Fibroblast of lung (primary cell): ENCODE measurements around the gene MAP3K8. TPM values are rescaled to one million over a fixed set of nuclear protein-coding genes. Genes with fewer than 3 reads are reported as not detected.

ENCODE experiments used
- DNase-seq, 2 donors: peaks; one replicate each; pipeline versions ENCODE4 v3.0.0 to v3.0.0-alpha.2; 2010; ENCODE audit warnings: low read depth in 2 of 2
- H2AFZ ChIP-seq: 2 replicates; pipeline ENCODE4 v1.5.1; 2012; ENCODE audit warnings: low read length, control low read depth, inconsistent platforms
- H3K27ac ChIP-seq: 2 replicates; pipeline ENCODE4 v1.5.1; 2011; ENCODE audit warnings: low read length, control low read depth; ENCODE audit not compliant: insufficient read depth
- H3K27me3 ChIP-seq: 2 replicates; pipeline ENCODE4 v1.5.1; 2011; ENCODE audit warnings: mild to moderate bottlenecking, low read length; ENCODE audit not compliant: control insufficient read depth, insufficient read depth
- H3K36me3 ChIP-seq: 2 replicates; pipeline ENCODE4 v1.5.1; 2011; ENCODE audit warnings: low read length; ENCODE audit not compliant: control insufficient read depth, insufficient read depth
- H3K4me1 ChIP-seq: 2 replicates; pipeline ENCODE4 v1.5.1; 2011; ENCODE audit warnings: low read length; ENCODE audit not compliant: control insufficient read depth, insufficient read depth; ENCODE audit errors: extremely low read depth
- H3K4me2 ChIP-seq: 2 replicates; pipeline ENCODE4 v1.5.1; 2011; ENCODE audit warnings: low read length, control low read depth; ENCODE audit not compliant: insufficient read depth; ENCODE audit errors: extremely low read depth
- H3K4me3 ChIP-seq, 4 experiments: fragments of 200-600 bp in 1 of 4; sonication (generic) in 1 of 4; replicated peaks in 1 of 4; 2 replicates each; pipeline ENCODE4 v1.5.1; 2011 to 2016; ENCODE audit warnings: low read length in 4 of 4, low read depth in 3 of 4, mild to moderate bottlenecking in 3 of 4, control low read depth in 2 of 4, inconsistent platforms in 1 of 4, mixed read lengths in 1 of 4; ENCODE audit not compliant: insufficient read depth in 1 of 4; ENCODE audit errors: control extremely low read depth in 1 of 4
- H3K79me2 ChIP-seq: 2 replicates; pipeline ENCODE4 v1.5.1; 2012; ENCODE audit warnings: mild to moderate bottlenecking, low read length, inconsistent platforms; ENCODE audit not compliant: control insufficient read depth, insufficient read depth
- H3K9ac ChIP-seq: 2 replicates; pipeline ENCODE4 v1.5.1; 2011; ENCODE audit warnings: mild to moderate bottlenecking, low read length, control low read depth; ENCODE audit not compliant: insufficient read depth
- H3K9me3 ChIP-seq: 2 replicates; pipeline ENCODE4 v1.5.1; 2012; ENCODE audit warnings: low read depth, low read length; ENCODE audit not compliant: control insufficient read depth, insufficient read depth
- H4K20me1 ChIP-seq: 2 replicates; pipeline ENCODE4 v1.5.1; 2011; ENCODE audit warnings: low read length; ENCODE audit not compliant: control insufficient read depth, insufficient read depth; ENCODE audit errors: extremely low read depth
- EZH2 ChIP-seq: IDR thresholded peaks from 2 replicates; pipeline ENCODE4 v1.5.1; 2012; ENCODE audit warnings: low read length, control low read depth, mild to moderate bottlenecking; ENCODE audit errors: missing control alignments
- polyA plus RNA-seq, 2 donors: library from polyadenylated mRNA; depleted of rRNA in 1 of 2; stranded (reverse) in 1 of 2; unstranded in 1 of 2; fragments of >200 nt; gene quantifications; 2 replicates each; pipeline ENCODE4 v1.2.1, GENCODE V29; 2011 to 2012; ENCODE audit warnings: missing spikeins in 1 of 2
- total RNA-seq: library from RNA; depleted of rRNA; stranded (reverse); fragments of >200 nt; gene quantifications from 2 replicates; pipeline ENCODE4 v1.2.1, GENCODE V29; 2014
- TF ChIP-seq, protein P1 (sequence below), 2 donors: IDR thresholded peaks in 1 of 2; conservative IDR thresholded peaks in 1 of 2; 1 replicate in 1 of 2; 2 replicates in 1 of 2; pipeline ENCODE4 v1.5.1; 2011 to 2012; ENCODE audit warnings: low read length in 2 of 2, control low read depth in 1 of 2, inconsistent platforms in 1 of 2, low read depth in 1 of 2, mild to moderate bottlenecking in 1 of 2

Gene MAP3K8
- total and polyA plus RNA-seq, 2 donors (not counting 1 experiment from before 2014, with no cell fraction given) = 20.0 to 52.6 TPM

DNA sequence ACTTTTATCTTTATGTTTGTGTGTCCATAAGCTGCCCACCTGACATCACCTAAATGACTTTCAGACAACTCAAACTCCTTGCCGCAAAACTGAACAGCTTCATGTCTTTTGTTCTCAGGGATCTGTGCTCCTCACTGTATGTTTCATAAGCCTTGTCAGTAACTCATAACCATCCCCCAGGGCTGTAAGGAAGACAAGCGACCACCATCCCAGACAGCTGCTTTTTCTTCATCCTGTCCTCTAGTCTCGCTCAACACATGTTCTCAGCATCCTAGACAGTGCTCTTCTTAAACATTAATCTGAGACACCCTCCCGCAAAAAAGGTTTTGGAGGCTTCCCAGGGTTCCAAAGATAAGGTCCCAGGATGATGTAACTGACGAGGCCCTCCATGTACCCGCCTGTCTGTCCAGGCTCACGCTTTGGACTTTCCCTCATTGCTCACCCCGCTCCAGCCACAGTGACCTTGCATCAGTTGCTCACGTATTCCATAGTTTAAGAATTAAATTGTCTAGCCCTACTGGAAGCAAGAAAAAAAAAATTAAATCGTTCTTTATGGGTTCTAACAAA is 69.8 kb downstream of the MAP3K8 start:
- Histone ChIP-seq H3K4me3 (no peak overlapping the region), H3K27me3 (peaks cover 4% of the 10 kb centered on the region), H3K4me2 (no peak overlapping the region), H3K9ac (no peak overlapping the region), H3K9me3 (no peaks in the 10 kb centered on the region), H3K27ac (no peak overlapping the region), H3K36me3 (no peaks in the 10 kb centered on the region), H4K20me1 (no peaks in the 10 kb centered on the region), H3K4me1 (no peaks in the 10 kb centered on the region), H2AFZ (no peak overlapping the region), H3K79me2 (no peaks in the 10 kb centered on the region)
- no peak for TF ChIP-seq EZH2
- TF ChIP-seq, protein P1, sequence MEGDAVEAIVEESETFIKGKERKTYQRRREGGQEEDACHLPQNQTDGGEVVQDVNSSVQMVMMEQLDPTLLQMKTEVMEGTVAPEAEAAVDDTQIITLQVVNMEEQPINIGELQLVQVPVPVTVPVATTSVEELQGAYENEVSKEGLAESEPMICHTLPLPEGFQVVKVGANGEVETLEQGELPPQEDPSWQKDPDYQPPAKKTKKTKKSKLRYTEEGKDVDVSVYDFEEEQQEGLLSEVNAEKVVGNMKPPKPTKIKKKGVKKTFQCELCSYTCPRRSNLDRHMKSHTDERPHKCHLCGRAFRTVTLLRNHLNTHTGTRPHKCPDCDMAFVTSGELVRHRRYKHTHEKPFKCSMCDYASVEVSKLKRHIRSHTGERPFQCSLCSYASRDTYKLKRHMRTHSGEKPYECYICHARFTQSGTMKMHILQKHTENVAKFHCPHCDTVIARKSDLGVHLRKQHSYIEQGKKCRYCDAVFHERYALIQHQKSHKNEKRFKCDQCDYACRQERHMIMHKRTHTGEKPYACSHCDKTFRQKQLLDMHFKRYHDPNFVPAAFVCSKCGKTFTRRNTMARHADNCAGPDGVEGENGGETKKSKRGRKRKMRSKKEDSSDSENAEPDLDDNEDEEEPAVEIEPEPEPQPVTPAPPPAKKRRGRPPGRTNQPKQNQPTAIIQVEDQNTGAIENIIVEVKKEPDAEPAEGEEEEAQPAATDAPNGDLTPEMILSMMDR (conservative IDR thresholded peaks at IDR 0.05 in 1 of 2, IDR thresholded peaks at IDR 0.05 in 1 of 2; ENCODE audit: low read depth in 1 of 2, low read length in 2 of 2) = no peak
- no peak for DNase-seq

DNA sequence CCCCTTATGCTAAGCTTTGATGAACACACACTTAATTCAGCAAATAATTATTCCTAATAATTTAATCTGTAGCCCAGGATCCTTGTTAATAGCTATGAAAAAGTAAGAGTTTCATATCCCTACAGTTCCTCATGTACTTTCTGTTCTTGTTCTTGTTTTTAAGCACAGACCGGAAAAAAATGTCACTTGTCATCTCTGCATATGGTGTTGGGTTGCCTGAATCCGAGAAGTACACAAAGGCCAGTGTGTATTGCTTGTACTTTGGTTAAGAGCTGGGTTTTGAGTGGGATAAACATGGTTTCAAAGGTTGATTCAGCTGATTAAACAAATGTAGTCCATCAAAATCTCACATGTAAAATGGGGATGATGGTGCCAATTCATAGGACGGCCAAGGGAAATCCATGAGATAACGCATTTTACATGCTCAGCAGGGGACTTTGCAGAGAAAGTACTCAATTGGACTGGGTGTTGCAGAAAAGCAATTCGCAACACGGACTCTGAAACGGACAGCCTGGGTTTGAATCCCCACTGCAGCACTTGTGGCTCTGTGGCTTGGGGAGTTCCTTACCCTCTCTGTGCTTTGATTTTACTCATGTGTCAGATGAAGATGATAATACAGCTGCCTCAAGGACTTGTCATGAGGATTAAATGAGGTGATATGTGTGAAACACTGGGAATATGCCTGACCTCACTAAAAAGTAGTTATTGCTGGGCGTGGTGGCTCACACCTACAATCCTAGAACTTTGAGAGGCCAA is 71.7 kb downstream of the MAP3K8 start:
- no peak for DNase-seq
- no peak overlapping the region for H3K27ac ChIP-seq

DNA sequence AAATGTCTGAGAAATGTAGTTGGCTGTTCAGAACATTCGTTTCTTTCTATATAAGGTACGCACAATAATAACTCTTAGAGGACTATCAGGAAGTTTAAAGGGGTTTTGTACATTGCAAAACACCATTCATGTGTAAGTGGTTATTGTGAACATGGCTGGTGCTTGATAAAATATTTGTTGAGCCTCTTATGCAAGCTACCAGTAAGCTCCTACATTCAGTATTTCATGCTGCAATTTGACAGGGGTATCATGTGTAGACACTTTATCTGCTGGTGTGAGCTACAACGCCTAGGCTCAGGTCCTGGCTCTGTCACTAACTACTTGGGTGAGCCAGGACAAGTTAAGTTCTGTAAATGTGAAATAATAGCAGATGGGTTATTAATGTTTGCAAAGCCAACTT is 75.5 kb downstream of the MAP3K8 start:
- Histone ChIP-seq H3K27ac (no peak overlapping the region), H2AFZ (no peak overlapping the region), H3K9ac (no peak overlapping the region), H3K4me3 (no peak overlapping the region), H4K20me1 (no peaks in the 10 kb centered on the region), H3K9me3 (no peaks in the 10 kb centered on the region), H3K27me3 (no peaks in the 10 kb centered on the region), H3K79me2 (no peaks in the 10 kb centered on the region), H3K4me2 (no peak overlapping the region), H3K4me1 (peaks cover 2% of the 10 kb centered on the region), H3K36me3 (no peaks in the 10 kb centered on the region)
- no peak for DNase-seq
- TF ChIP-seq EZH2 = no peak
- TF ChIP-seq, protein P1 (conservative IDR thresholded peaks at IDR 0.05 in 1 of 2, IDR thresholded peaks at IDR 0.05 in 1 of 2; ENCODE audit: low read depth in 1 of 2, low read length in 2 of 2) = no peak

More for the DNA sequence above, 71.7 kb downstream of the MAP3K8 start:
- Histone ChIP-seq H3K4me2 (no peak overlapping the region), H3K9me3 (no peaks in the 10 kb centered on the region), H3K9ac (no peak overlapping the region), H2AFZ (no peak overlapping the region), H3K4me3 (no peak overlapping the region), H3K79me2 (no peaks in the 10 kb centered on the region), H3K27me3 (peaks cover 4% of the 10 kb centered on the region), H3K4me1 (no peaks in the 10 kb centered on the region), H3K36me3 (no peaks in the 10 kb centered on the region), H4K20me1 (no peaks in the 10 kb centered on the region)
- TF ChIP-seq, protein P1 (conservative IDR thresholded peaks at IDR 0.05 in 1 of 2, IDR thresholded peaks at IDR 0.05 in 1 of 2; ENCODE audit: low read depth in 1 of 2, low read length in 2 of 2) = no peak
- no peak for TF ChIP-seq EZH2
